Stimulated activated CD8-positive, alpha-beta memory T cell treated with anti-CD3 and anti-CD28 coated beads, Interleukin-15, amount 100 ng/mL, for 1 hour (primary cell): ENCODE data around the gene PDGFRA.
A peak's percentile ranks its signal among the peaks of the same experiment; 100 is the strongest.
"Not testable (repeated sequence)": the region's sequence is repeated elsewhere in the genome, so short reads cannot be mapped to it uniquely, and the experiment has no call there.

ENCODE experiments used
- DNase-seq: peaks from one replicate; pipeline ENCODE4 v3.0.0-alpha.2; 2020; ENCODE audit warnings: low read depth

Gene PDGFRA

GRCh38 chr4:54228056-54228527 lies 1.0 kb upstream of the PDGFRA start:
- DNase-seq: no peak

GRCh38 chr4:54228546-54228945 lies 547 bp upstream of the PDGFRA start:
- DNase-seq: no peak

- no peak for DNase-seq
Measured at GRCh38 chr4:54229631-54230483, 764 bp downstream of the PDGFRA start.

- no peak for DNase-seq
Measured at GRCh38 chr4:54230484-54231418, 1.7 kb downstream of the PDGFRA start.

- DNase-seq: no peak
Measured at GRCh38 chr4:54231419-54231767, 2.3 kb downstream of the PDGFRA start.

- no peak for DNase-seq
Measured at GRCh38 chr4:54231768-54232688, 2.9 kb downstream of the PDGFRA start.

- DNase-seq: no peak
Measured at GRCh38 chr4:54233277-54233696, 4.2 kb downstream of the PDGFRA start.

- DNase-seq: peak; percentile 49
Measured at GRCh38 chr4:54233697-54234496, 4.8 kb downstream of the PDGFRA start.

GRCh38 chr4:54234497-54235205 lies 5.6 kb downstream of the PDGFRA start:
- no peak for DNase-seq

GRCh38 chr4:54236316-54236715 lies 7.2 kb downstream of the PDGFRA start:
- DNase-seq: not testable (repeated sequence)

GRCh38 chr4:54237770-54238169 lies 8.7 kb downstream of the PDGFRA start:
- no peak for DNase-seq

GRCh38 chr4:54238389-54238788 lies 9.3 kb downstream of the PDGFRA start:
- DNase-seq: no peak

GRCh38 chr4:54241268-54241823 lies 12.3 kb downstream of the PDGFRA start:
- DNase-seq: not testable (repeated sequence)

GRCh38 chr4:54243541-54243940 lies 14.4 kb downstream of the PDGFRA start:
- not testable (repeated sequence) for DNase-seq

GRCh38 chr4:54252312-54252711 lies 23.2 kb downstream of the PDGFRA start:
- not testable (repeated sequence) for DNase-seq

- DNase-seq: no peak
Measured at GRCh38 chr4:54254116-54254914, 25.2 kb downstream of the PDGFRA start.

- no peak for DNase-seq
Measured at GRCh38 chr4:54254915-54255246, 25.8 kb downstream of the PDGFRA start.

- no peak for DNase-seq
Measured at GRCh38 chr4:54255881-54256280, 26.8 kb downstream of the PDGFRA start.
